GM23338 (cell line): ENCODE results near the gene NXF2. TPM values are rescaled to one million over a fixed set of nuclear protein-coding genes. Genes with fewer than 3 reads are reported as not detected.

Source experiments
- polyA plus RNA-seq: library from polyadenylated mRNA; unstranded; fragments of >200 nt; fragmentation: Nextera tagmentation; extraction: Ambion mirVana; gene quantifications from 2 replicates; pipeline ENCODE4 v1.2.1, GENCODE V29; 2016
- total RNA-seq: library from RNA; depleted of rRNA; stranded (reverse); fragments of >200 nt; shearing (Covaris generic); gene quantifications from 2 replicates; pipeline ENCODE4 v1.2.3, GENCODE V29; 2014; rRNA removed

NXF2 gene
- total and polyA plus RNA-seq, 2 experiments from 2014 or later: 0.14 TPM; not detected in 1

Other genes starting within 250 kb of the NXF2 start
- gene TCEAL2, start 121.5 kb upstream of the NXF2 start, total RNA-seq: 9.1 and 12.3 TPM in 2 replicates
- gene TCEAL2, start 121.5 kb upstream of the NXF2 start, polyA plus RNA-seq: 45.9 and 46.6 TPM in 2 replicates
- gene TCEAL6, start 104.7 kb upstream of the NXF2 start, total RNA-seq: 0.24 and 4.2 TPM in 2 replicates
- gene TCEAL6, start 104.7 kb upstream of the NXF2 start, polyA plus RNA-seq: 1.2 and 2.2 TPM in 2 replicates
- 12.0 and 22.4 TPM in 2 replicates for gene BEX5, start 91.2 kb upstream of the NXF2 start, total RNA-seq
- 30.8 and 34.7 TPM in 2 replicates for gene BEX5, start 91.2 kb upstream of the NXF2 start, polyA plus RNA-seq
- gene TCP11X1, start 31.9 kb upstream of the NXF2 start, total RNA-seq: not detected in 2 replicates
- not detected in 2 replicates for gene TCP11X1, start 31.9 kb upstream of the NXF2 start, polyA plus RNA-seq
- gene NXF2B, start 192.8 kb downstream of the NXF2 start, total RNA-seq: 0.14 and 0.85 TPM in 2 replicates
- gene NXF2B, start 192.8 kb downstream of the NXF2 start, polyA plus RNA-seq: 0.28 and 0.74 TPM in 2 replicates
- 0.97 and 1.6 TPM in 2 replicates for gene TCP11X2, start 224.6 kb downstream of the NXF2 start, total RNA-seq
- 0.81 and 1.1 TPM in 2 replicates for gene TCP11X2, start 224.6 kb downstream of the NXF2 start, polyA plus RNA-seq